Measurements from ENCODE around the gene SYS1. TPM values are rescaled to one million over a fixed set of nuclear protein-coding genes. Genes with fewer than 3 reads are reported as not detected.

Gene SYS1
- total RNA-seq (10 to 100 TPM; 53.1 to 86.9 (median 58.2) TPM), total RNA-seq (35.9 to 112 (median 67.0) reads per million in 29 experiments)
- 39.3 TPM for total RNA-seq (2013)

- peak; percentile 97 to 100 (median 98) for DNase-seq
- H3K4me1 Mint-ChIP-seq = peaks cover 42 to 50% (median 47%) of the 10 kb centered on the region in 3 donors
- H3K27ac Mint-ChIP-seq = peak within 1 kb of the TSS; percentile 99 to 100
- no peaks in the 10 kb centered on the region for H3K27me3 ChIP-seq (replicated peaks in 1 of 2; ENCODE audit: control insufficient read depth in 2 of 2, extremely low read depth in 1 of 2, insufficient read depth in 2 of 2, low read length in 1 of 2)
- H3K4me3 Mint-ChIP-seq = peak within 1 kb of the TSS; percentile 86 to 99 (median 98)
- no peaks in the 10 kb centered on the region for H3K27me3 Mint-ChIP-seq
- H3K4me3 ChIP-seq (ENCODE audit: control insufficient read depth in 1 of 2, extremely low read depth in 1 of 2, low read length in 1 of 2) = peak within 1 kb of the TSS; percentile 83 to 92
- H3K9me3 Mint-ChIP-seq = no peaks in the 10 kb centered on the region
- ChIA-PET CTCF (interaction anchor here (0.6 to 5.8 kb wide), 24 partner anchors 10 to 741 kb away, joined by 3 to 95 read pairs (median 5); partner anchors contain the start of gene PIGT (in 2 of the 2)), POLR2A (interaction anchor here (0.6 to 2.4 kb wide), 8 partner anchors 8 to 395 kb away, joined by 3 to 19 read pairs (median 4); partner anchors contain the start of gene PIGT (in 1 of the 2))
- H3K27ac ChIP-seq (ENCODE audit: low read length) = peak within 1 kb of the TSS; percentile 96
- H3K36me3 ChIP-seq (ENCODE audit: control insufficient read depth in 2 of 2, extremely low read depth in 1 of 2, insufficient read depth in 1 of 2, low read length in 1 of 2) = peaks cover 8 to 34% of the 10 kb centered on the region in 2 donors
- H3K36me3 Mint-ChIP-seq = peaks cover 22% of the 10 kb centered on the region
- no peaks in the 10 kb centered on the region for H3K9me3 ChIP-seq
- WGBS (ENCODE audit: insufficient coverage) = under 1% methylated on average over 54 of the region's 55 CpGs
- peaks cover 28 to 43% of the 10 kb centered on the region in 2 experiments for H3K4me1 ChIP-seq (ENCODE audit: control insufficient read depth in 1 of 2, extremely low read depth in 1 of 2, insufficient read depth in 2 of 2, low read length in 2 of 2)
- ATAC-seq (replicated peaks in 1 of 4) = peak; percentile 84 to 86 (median 84)
These were observed at the start of gene SYS1 for GRCh38 chr20:45362804-45363610. Gene SYS1 (plus strand): TSS chr20:45363156. CDS start chr20:45363532, 376 bp downstream.

GRCh38 chr20:45313943-45314342, 49.0 kb upstream of the SYS1 start:
- no peak overlapping the region for H3K27ac ChIP-seq (ENCODE audit: low read length)
- peaks cover 0 to 12% of the 10 kb centered on the region in 2 experiments for H3K4me1 ChIP-seq (ENCODE audit: control insufficient read depth in 1 of 2, extremely low read depth in 1 of 2, insufficient read depth in 2 of 2, low read length in 2 of 2)
- no peaks in the 10 kb centered on the region for H3K36me3 ChIP-seq (ENCODE audit: control insufficient read depth in 2 of 2, extremely low read depth in 1 of 2, insufficient read depth in 1 of 2, low read length in 1 of 2)
- H3K4me3 ChIP-seq (ENCODE audit: control insufficient read depth in 1 of 2, extremely low read depth in 1 of 2, low read length in 1 of 2) = no peak overlapping the region
- H3K4me3 Mint-ChIP-seq = no peak overlapping the region
- CTCF ChIA-PET = interaction anchor here in 1 of 2 donors (0.8 kb wide), 1 partner anchor 457 kb away, joined by 4 read pairs; no protein-coding TSS in a partner anchor
- DNase-seq (no peak), ATAC-seq (replicated peaks in 1 of 4) (no peak)
- POLR2A ChIA-PET = no interaction called here
- 86% methylated on average over 1 of the region's 11 CpGs for WGBS (ENCODE audit: insufficient coverage)
- H3K36me3 Mint-ChIP-seq = no peaks in the 10 kb centered on the region
- H3K9me3 Mint-ChIP-seq = no peaks in the 10 kb centered on the region
- peaks cover 12 to 31% (median 23%) of the 10 kb centered on the region in 3 donors for H3K4me1 Mint-ChIP-seq
- peaks cover 4 to 64% of the 10 kb centered on the region in 2 experiments for H3K27me3 ChIP-seq (replicated peaks in 1 of 2; ENCODE audit: control insufficient read depth in 2 of 2, extremely low read depth in 1 of 2, insufficient read depth in 2 of 2, low read length in 1 of 2)
- H3K9me3 ChIP-seq = no peaks in the 10 kb centered on the region
- H3K27ac Mint-ChIP-seq = no peak overlapping the region
- H3K27me3 Mint-ChIP-seq = peaks cover 44 to 66% of the 10 kb centered on the region in 2 donors

- H3K36me3 ChIP-seq (ENCODE audit: control insufficient read depth in 2 of 2, extremely low read depth in 1 of 2, insufficient read depth in 1 of 2, low read length in 1 of 2) = no peaks in the 10 kb centered on the region
- Mint-ChIP-seq H3K4me1 (peaks cover 20 to 38% (median 31%) of the 10 kb centered on the region in 3 donors), H3K27me3 (peaks cover 36 to 52% of the 10 kb centered on the region in 2 donors), H3K9me3 (no peaks in the 10 kb centered on the region), H3K36me3 (no peaks in the 10 kb centered on the region), H3K27ac (no peak overlapping the region), H3K4me3 (no peak overlapping the region)
- no peak overlapping the region for H3K4me3 ChIP-seq (ENCODE audit: control insufficient read depth in 1 of 2, extremely low read depth in 1 of 2, low read length in 1 of 2)
- no peaks in the 10 kb centered on the region for H3K9me3 ChIP-seq
- DNase-seq = no peak
- ChIA-PET POLR2A (interaction anchor here in 1 of 2 donors (1.0 kb wide), 1 partner anchor 187 kb away, joined by 3 read pairs; no protein-coding TSS in a partner anchor), CTCF (interaction anchor here (0.7 to 1.1 kb wide), 4 partner anchors 10 to 455 kb away, joined by 3 to 7 read pairs (median 6); no protein-coding TSS in a partner anchor)
- H3K4me1 ChIP-seq (ENCODE audit: control insufficient read depth in 1 of 2, extremely low read depth in 1 of 2, insufficient read depth in 2 of 2, low read length in 2 of 2) = peaks cover 9 to 27% of the 10 kb centered on the region in 2 experiments
- peaks cover 4 to 55% of the 10 kb centered on the region in 2 experiments for H3K27me3 ChIP-seq (replicated peaks in 1 of 2; ENCODE audit: control insufficient read depth in 2 of 2, extremely low read depth in 1 of 2, insufficient read depth in 2 of 2, low read length in 1 of 2)
- no peak overlapping the region for H3K27ac ChIP-seq (ENCODE audit: low read length)
- WGBS (ENCODE audit: insufficient coverage) = 98% methylated on average over 4 of the region's 4 CpGs
- no peak for ATAC-seq (replicated peaks in 1 of 4)
These were observed 47.3 kb upstream of the SYS1 start for GRCh38 chr20:45315672-45316071.

GRCh38 chr20:45316150-45317080, 46.5 kb upstream of the SYS1 start:
- no peak overlapping the region for H3K4me3 ChIP-seq (ENCODE audit: control insufficient read depth in 1 of 2, extremely low read depth in 1 of 2, low read length in 1 of 2)
- no peaks in the 10 kb centered on the region for H3K9me3 ChIP-seq
- Mint-ChIP-seq H3K27ac (no peak overlapping the region), H3K27me3 (peaks cover 28 to 44% of the 10 kb centered on the region in 2 donors), H3K9me3 (no peaks in the 10 kb centered on the region), H3K4me1 (peaks cover 22 to 38% (median 34%) of the 10 kb centered on the region in 3 donors), H3K36me3 (no peaks in the 10 kb centered on the region), H3K4me3 (no peak overlapping the region)
- WGBS (ENCODE audit: insufficient coverage) = 33% methylated on average over 54 of the region's 71 CpGs
- no peaks in the 10 kb centered on the region for H3K36me3 ChIP-seq (ENCODE audit: control insufficient read depth in 2 of 2, extremely low read depth in 1 of 2, insufficient read depth in 1 of 2, low read length in 1 of 2)
- peaks cover 13 to 34% of the 10 kb centered on the region in 2 experiments for H3K4me1 ChIP-seq (ENCODE audit: control insufficient read depth in 1 of 2, extremely low read depth in 1 of 2, insufficient read depth in 2 of 2, low read length in 2 of 2)
- no peak overlapping the region for H3K27ac ChIP-seq (ENCODE audit: low read length)
- ChIA-PET POLR2A (interaction anchor here (0.6 to 1.0 kb wide), 2 partner anchors 46 to 187 kb away, joined by 3 read pairs; partner anchors contain the start of gene SYS1 (in 1 of the 2)), CTCF (interaction anchor here (0.5 to 1.6 kb wide), 6 partner anchors 15 to 672 kb away, joined by 3 to 6 read pairs (median 4); no protein-coding TSS in a partner anchor)
- peaks cover 4 to 48% of the 10 kb centered on the region in 2 experiments for H3K27me3 ChIP-seq (replicated peaks in 1 of 2; ENCODE audit: control insufficient read depth in 2 of 2, extremely low read depth in 1 of 2, insufficient read depth in 2 of 2, low read length in 1 of 2)
- DNase-seq = no peak
- ATAC-seq (replicated peaks in 1 of 4) = no peak

- Mint-ChIP-seq H3K4me3 (no peak overlapping the region), H3K9me3 (no peaks in the 10 kb centered on the region), H3K27me3 (peaks cover 28 to 32% of the 10 kb centered on the region in 2 donors), H3K27ac (no peak overlapping the region), H3K36me3 (no peaks in the 10 kb centered on the region), H3K4me1 (peaks cover 21 to 38% (median 30%) of the 10 kb centered on the region in 3 donors)
- Histone ChIP-seq H3K4me3 (ENCODE audit: control insufficient read depth in 1 of 2, extremely low read depth in 1 of 2, low read length in 1 of 2) (no peak overlapping the region), H3K9me3 (no peaks in the 10 kb centered on the region), H3K27me3 (replicated peaks in 1 of 2; ENCODE audit: control insufficient read depth in 2 of 2, extremely low read depth in 1 of 2, insufficient read depth in 2 of 2, low read length in 1 of 2) (peaks cover 4 to 34% of the 10 kb centered on the region in 2 experiments), H3K36me3 (ENCODE audit: control insufficient read depth in 2 of 2, extremely low read depth in 1 of 2, insufficient read depth in 1 of 2, low read length in 1 of 2) (no peaks in the 10 kb centered on the region), H3K27ac (ENCODE audit: low read length) (no peak overlapping the region), H3K4me1 (ENCODE audit: control insufficient read depth in 1 of 2, extremely low read depth in 1 of 2, insufficient read depth in 2 of 2, low read length in 2 of 2) (peaks cover 13 to 33% of the 10 kb centered on the region in 2 experiments)
- POLR2A ChIA-PET = no interaction called here
- no peak for ATAC-seq (replicated peaks in 1 of 4)
- 80% methylated on average over 1 of the region's 3 CpGs for WGBS (ENCODE audit: insufficient coverage)
- DNase-seq = no peak
- CTCF ChIA-PET = interaction anchor here (0.6 to 5.7 kb wide), 8 partner anchors 18 to 454 kb away, joined by 4 to 51 read pairs (median 8); no protein-coding TSS in a partner anchor
These were observed 45.1 kb upstream of the SYS1 start for GRCh38 chr20:45317826-45318225.
